Measurements from ENCODE around the gene GYS2. TPM values are rescaled to one million over a fixed set of nuclear protein-coding genes. Genes with fewer than 3 reads are reported as not detected.

The GYS2 gene
- total RNA-seq, 2 experiments from 2014 or later, result 0.22 TPM; not detected in 1

- ATAC-seq (ENCODE audit: poor library complexity) (no peak), DNase-seq (no peak)
- no peaks in the 10 kb centered on the region for H3K27me3 ChIP-seq (ENCODE audit: control insufficient read depth in 1 of 2, insufficient read depth in 2 of 2, low read length in 2 of 2)
- TF ChIP-seq, protein P1, sequence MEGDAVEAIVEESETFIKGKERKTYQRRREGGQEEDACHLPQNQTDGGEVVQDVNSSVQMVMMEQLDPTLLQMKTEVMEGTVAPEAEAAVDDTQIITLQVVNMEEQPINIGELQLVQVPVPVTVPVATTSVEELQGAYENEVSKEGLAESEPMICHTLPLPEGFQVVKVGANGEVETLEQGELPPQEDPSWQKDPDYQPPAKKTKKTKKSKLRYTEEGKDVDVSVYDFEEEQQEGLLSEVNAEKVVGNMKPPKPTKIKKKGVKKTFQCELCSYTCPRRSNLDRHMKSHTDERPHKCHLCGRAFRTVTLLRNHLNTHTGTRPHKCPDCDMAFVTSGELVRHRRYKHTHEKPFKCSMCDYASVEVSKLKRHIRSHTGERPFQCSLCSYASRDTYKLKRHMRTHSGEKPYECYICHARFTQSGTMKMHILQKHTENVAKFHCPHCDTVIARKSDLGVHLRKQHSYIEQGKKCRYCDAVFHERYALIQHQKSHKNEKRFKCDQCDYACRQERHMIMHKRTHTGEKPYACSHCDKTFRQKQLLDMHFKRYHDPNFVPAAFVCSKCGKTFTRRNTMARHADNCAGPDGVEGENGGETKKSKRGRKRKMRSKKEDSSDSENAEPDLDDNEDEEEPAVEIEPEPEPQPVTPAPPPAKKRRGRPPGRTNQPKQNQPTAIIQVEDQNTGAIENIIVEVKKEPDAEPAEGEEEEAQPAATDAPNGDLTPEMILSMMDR (IDR thresholded peaks at IDR 0.05), result no peak
- ChIA-PET POLR2A (no interaction called here), CTCF (no interaction called here)
- H3K4me1 ChIP-seq (ENCODE audit: insufficient read depth, low read length), result no peaks in the 10 kb centered on the region
- Mint-ChIP-seq H3K36me3 (ENCODE audit: low read depth) (no peaks in the 10 kb centered on the region), H3K4me3 (no peak overlapping the region), H3K9me3 (no peaks in the 10 kb centered on the region), H3K27ac (no peak overlapping the region), H3K27me3 (peaks cover 18% of the 10 kb centered on the region), H3K4me1 (ENCODE audit: low read depth) (no peaks in the 10 kb centered on the region)
- no peaks in the 10 kb centered on the region for H3K9me3 ChIP-seq (ENCODE audit: control insufficient read depth in 1 of 2, insufficient read depth in 1 of 2, low read length in 2 of 2)
- no peak overlapping the region for H3K4me3 ChIP-seq (ENCODE audit: low read length)
- H3K36me3 ChIP-seq (ENCODE audit: insufficient read depth, low read length), result no peaks in the 10 kb centered on the region
- intact Hi-C loops (cut with DNase I, micrococcal nuclease), result no loop called here
- no peak overlapping the region for H3K27ac ChIP-seq (ENCODE audit: low read depth in 1 of 2, low read length in 2 of 2)
Observed at GRCh38 chr12:21583587-21583986, 21.1 kb downstream of the GYS2 start.

DNA sequence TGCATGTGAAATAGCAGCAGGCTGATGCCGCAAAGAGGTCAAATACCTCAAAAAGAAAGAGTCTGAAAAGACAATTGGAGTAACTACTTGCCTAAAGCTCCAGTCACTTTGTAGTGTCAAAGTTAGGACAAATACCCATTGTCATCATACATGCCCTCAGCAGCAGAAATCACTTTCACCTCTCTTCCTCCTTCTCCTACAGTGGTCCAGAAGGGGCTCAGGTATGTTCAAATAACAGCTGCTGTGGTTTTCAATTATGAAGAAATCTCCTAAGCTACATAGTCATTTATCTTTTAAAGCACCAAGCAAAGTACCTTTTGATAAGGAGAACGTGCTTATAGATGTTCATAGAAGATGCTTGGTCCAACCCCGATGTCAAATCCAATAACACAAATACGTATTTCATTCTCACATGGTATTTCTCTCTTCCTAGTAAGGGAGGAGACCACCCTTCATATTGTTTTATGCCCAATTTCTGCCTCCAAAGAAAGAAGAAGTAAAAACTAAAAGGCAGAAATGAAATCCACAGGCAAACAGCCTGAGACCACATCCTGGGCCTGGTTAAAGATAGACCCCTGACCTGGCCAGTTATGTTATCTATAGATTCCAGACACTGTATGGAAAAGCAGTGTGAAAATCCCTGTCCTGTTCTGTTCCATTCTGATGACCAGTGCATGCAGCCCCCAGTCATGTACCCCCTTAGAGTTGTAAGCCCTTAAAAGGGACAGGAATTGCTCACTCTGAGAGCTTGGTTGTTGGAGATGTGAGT, 23.7 kb downstream of the GYS2 start:
- intact Hi-C loops (cut with DNase I, micrococcal nuclease), result no loop called here
- peaks cover 18% of the 10 kb centered on the region for H3K27me3 Mint-ChIP-seq
- no peak overlapping the region for H3K27ac Mint-ChIP-seq
- Histone ChIP-seq H3K27ac (ENCODE audit: low read depth in 1 of 2, low read length in 2 of 2) (no peak overlapping the region), H3K4me3 (ENCODE audit: low read length) (no peak overlapping the region), H3K27me3 (ENCODE audit: control insufficient read depth in 1 of 2, insufficient read depth in 2 of 2, low read length in 2 of 2) (no peaks in the 10 kb centered on the region), H3K4me1 (ENCODE audit: insufficient read depth, low read length) (no peaks in the 10 kb centered on the region), H3K36me3 (ENCODE audit: insufficient read depth, low read length) (no peaks in the 10 kb centered on the region), H3K9me3 (ENCODE audit: control insufficient read depth in 1 of 2, insufficient read depth in 1 of 2, low read length in 2 of 2) (no peaks in the 10 kb centered on the region)
- H3K4me3 Mint-ChIP-seq, result no peak overlapping the region
- ATAC-seq (ENCODE audit: poor library complexity) (no peak), DNase-seq (no peak)
- H3K36me3 Mint-ChIP-seq (ENCODE audit: low read depth), result no peaks in the 10 kb centered on the region
- CTCF ChIA-PET, result no interaction called here
- TF ChIP-seq, protein P1 (IDR thresholded peaks at IDR 0.05), result no peak
- H3K9me3 Mint-ChIP-seq, result no peaks in the 10 kb centered on the region
- H3K4me1 Mint-ChIP-seq (ENCODE audit: low read depth), result no peaks in the 10 kb centered on the region
- POLR2A ChIA-PET, result no interaction called here

- intact Hi-C loops (cut with DNase I, micrococcal nuclease), result no loop called here
- no peaks in the 10 kb centered on the region for H3K36me3 Mint-ChIP-seq (ENCODE audit: low read depth)
- POLR2A ChIA-PET, result no interaction called here
- ATAC-seq (ENCODE audit: poor library complexity) (no peak), DNase-seq (no peak)
- no peaks in the 10 kb centered on the region for H3K4me1 Mint-ChIP-seq (ENCODE audit: low read depth)
- Histone ChIP-seq H3K4me1 (ENCODE audit: insufficient read depth, low read length) (no peaks in the 10 kb centered on the region), H3K27me3 (ENCODE audit: control insufficient read depth in 1 of 2, insufficient read depth in 2 of 2, low read length in 2 of 2) (no peaks in the 10 kb centered on the region), H3K4me3 (ENCODE audit: low read length) (no peak overlapping the region), H3K9me3 (ENCODE audit: control insufficient read depth in 1 of 2, insufficient read depth in 1 of 2, low read length in 2 of 2) (no peaks in the 10 kb centered on the region), H3K36me3 (ENCODE audit: insufficient read depth, low read length) (no peaks in the 10 kb centered on the region), H3K27ac (ENCODE audit: low read depth in 1 of 2, low read length in 2 of 2) (no peak overlapping the region)
- TF ChIP-seq, protein P1 (IDR thresholded peaks at IDR 0.05), result no peak
- peaks cover 9% of the 10 kb centered on the region for H3K27me3 Mint-ChIP-seq
- no peaks in the 10 kb centered on the region for H3K9me3 Mint-ChIP-seq
- H3K27ac Mint-ChIP-seq, result no peak overlapping the region
- no peak overlapping the region for H3K4me3 Mint-ChIP-seq
- CTCF ChIA-PET, result no interaction called here
Observed at GRCh38 chr12:21577516-21577915, 27.1 kb downstream of the GYS2 start.

All from CD4-positive, alpha-beta T cell (primary cell).